C4-2B (cell line): ENCODE measurements around the gene LMF1.

ENCODE experiments used
- H3K27ac ChIP-seq: fragments of 450-650 bp; 2 replicates; pipeline ENCODE4 v1.5.1; 2017
- CTCF ChIP-seq: fragments of 450-650 bp; conservative IDR thresholded peaks from 2 replicates; pipeline ENCODE4 v1.5.1; 2017; ENCODE audit warnings: mild to moderate bottlenecking
- ZFX ChIP-seq: fragments of 450-650 bp; IDR thresholded peaks from 2 replicates; pipeline ENCODE4 v1.6.1; 2017

LMF1 gene

GRCh38 chr16:805474-805873, 165.3 kb downstream of the LMF1 start:
- H3K27ac ChIP-seq, result no peak overlapping the region
- TF ChIP-seq ZFX, result no peak
- TF ChIP-seq CTCF, result no peak

- no peak for TF ChIP-seq CTCF
- TF ChIP-seq ZFX, result no peak
- H3K27ac ChIP-seq, result no peak overlapping the region
Observed at GRCh38 chr16:804193-805048, 166.4 kb downstream of the LMF1 start.

GRCh38 chr16:803754-804080, 167.1 kb downstream of the LMF1 start:
- no peak for TF ChIP-seq CTCF
- TF ChIP-seq ZFX, result no peak
- no peak overlapping the region for H3K27ac ChIP-seq
